NB4 (cell line): Measurements from ENCODE around the gene EIF4EBP2.

Experiments used
- CTCF ChIP-seq: IDR thresholded peaks from one replicate; pipeline ENCODE4 v1.5.1; 2012; ENCODE audit warnings: low read depth, low read length
- MAX ChIP-seq: IDR thresholded peaks from 2 replicates; pipeline ENCODE4 v1.6.1; 2011; ENCODE audit warnings: low read depth, low read length
- MYC ChIP-seq: IDR thresholded peaks from 2 replicates; pipeline ENCODE4 v1.6.1; 2011; ENCODE audit warnings: low read depth, low read length
- POLR2A ChIP-seq: IDR thresholded peaks from 2 replicates; pipeline ENCODE4 v1.6.1; 2011; ENCODE audit warnings: mild to moderate bottlenecking; ENCODE audit not compliant: insufficient read length; ENCODE audit errors: extremely low read depth

GRCh38 chr10:70371846-70372245 is 32.1 kb upstream of the EIF4EBP2 start:
- no peak for TF ChIP-seq CTCF
- no peak for TF ChIP-seq MAX
- TF ChIP-seq MYC = no peak
- no peak for TF ChIP-seq POLR2A
